PC-3 (cell line): ENCODE data around the gene NKX2-4. TPM values are rescaled to one million over a fixed set of nuclear protein-coding genes. Genes with fewer than 3 reads are reported as not detected.

Experiments
- ATAC-seq: fragments of 200-7000 bp; cut with Tn5 transposase; 2 replicates; pipeline ENCODE4 v1.9.1; 2020; ENCODE audit warnings: mild to moderate bottlenecking, moderate library complexity
- BruUV-seq: library from RNA; stranded (reverse); fragments of 400-500 nt; replicated peaks from 2 replicates; lab custom pipeline; 2021; lab: Mats Ljungman, UMichigan
- CTCF ChIA-PET: fragments of 300-600 bp; sonication (Branson Sonifier 250); formaldehyde crosslinking; loops from one replicate; lab custom pipeline; 2022; ENCODE audit warnings: antibody characterized with exemption; lab: Charles Lee
- POLR2A ChIA-PET: fragments of 300-600 bp; sonication (Branson Sonifier 250); formaldehyde crosslinking; loops from one replicate; lab custom pipeline; 2022; ENCODE audit warnings: antibody characterized with exemption; ENCODE audit not compliant: unreplicated experiment; lab: Charles Lee
- DNase-seq: peaks from one replicate; pipeline ENCODE4 v3.0.0-alpha.2; 2015
- H2AFZ ChIP-seq: fragments of 300-600 bp; sonication (generic); 2 replicates; pipeline ENCODE4 v1.6.0; 2016; ENCODE audit warnings: antibody characterized with exemption, low read length
- H3F3A ChIP-seq: fragments of 300-600 bp; sonication (generic); one replicate; pipeline ENCODE4 v1.6.0; 2017; ENCODE audit warnings: antibody characterized with exemption, low read length, control low read depth, mild to moderate bottlenecking; ENCODE audit not compliant: unreplicated experiment
- H3K27ac ChIP-seq: fragments of 300-600 bp; sonication (generic); 2 replicates; pipeline ENCODE4 v1.5.1; 2016; ENCODE audit warnings: mild to moderate bottlenecking, low read length
- H3K27me3 ChIP-seq: fragments of 300-600 bp; sonication (generic); 2 replicates; pipeline ENCODE4 v1.6.1; 2016; ENCODE audit warnings: low read length, mixed read lengths
- H3K36me3 ChIP-seq: fragments of 300-600 bp; sonication (generic); 2 replicates; pipeline ENCODE4 v1.6.1; 2016; ENCODE audit warnings: low read depth, mixed run types, low read length, mixed read lengths
- H3K4me1 ChIP-seq: fragments of 300-600 bp; sonication (generic); 2 replicates; pipeline ENCODE4 v1.5.1; 2016; ENCODE audit warnings: low read length; ENCODE audit not compliant: insufficient read depth
- H3K4me2 ChIP-seq: fragments of 300-600 bp; sonication (generic); 2 replicates; pipeline ENCODE4 v1.6.0; 2016; ENCODE audit warnings: low read length
- H3K4me3 ChIP-seq: fragments of 300-600 bp; sonication (generic); 2 replicates; pipeline ENCODE4 v1.5.1; 2016; ENCODE audit warnings: mild to moderate bottlenecking, low read length, mixed read lengths
- H3K79me2 ChIP-seq: fragments of 300-600 bp; sonication (generic); 2 replicates; pipeline ENCODE4 v1.6.1; 2017; ENCODE audit warnings: low read length, mixed read lengths
- H3K9ac ChIP-seq: fragments of 300-600 bp; sonication (generic); 2 replicates; pipeline ENCODE4 v1.6.0; 2016; ENCODE audit warnings: mild to moderate bottlenecking, low read length
- H3K9me2 ChIP-seq: fragments of 300-600 bp; sonication (generic); replicated peaks from 2 replicates; pipeline ENCODE4 v1.6.1; 2016; ENCODE audit warnings: mixed run types, low read length, mixed read lengths
- H3K9me3 ChIP-seq: fragments of 300-600 bp; sonication (generic); 2 replicates; pipeline ENCODE4 v1.6.1; 2016; ENCODE audit warnings: low read length, mixed read lengths
- H4K20me1 ChIP-seq: fragments of 300-600 bp; sonication (generic); 2 replicates; pipeline ENCODE4 v1.6.1; 2016; ENCODE audit warnings: low read length, mixed read lengths
- CTCF ChIP-seq: fragments of 300-600 bp; sonication (generic); conservative IDR thresholded peaks from 2 replicates; pipeline ENCODE4 v1.5.1; 2017; ENCODE audit warnings: antibody characterized with exemption, low read depth, mild to moderate bottlenecking, low read length
- EZH2 ChIP-seq: fragments of 300-600 bp; sonication (generic); IDR thresholded peaks from one replicate; pipeline ENCODE4 v1.6.1; 2017; ENCODE audit warnings: antibody characterized with exemption, mild to moderate bottlenecking, low read length; ENCODE audit not compliant: unreplicated experiment
- EZH2phosphoT487 ChIP-seq: fragments of 300-600 bp; sonication (generic); IDR thresholded peaks from 2 replicates; pipeline ENCODE4 v1.6.1; 2018; ENCODE audit warnings: mild to moderate bottlenecking, antibody characterized with exemption, low read length, borderline replicate concordance
- intact Hi-C: fragments of 100-400 bp; cut with micrococcal nuclease; formaldehyde crosslinking; loops from 2 replicates; pipeline ENCODE4 v1.9.0; 2023
- total RNA-seq: library from RNA; depleted of rRNA; stranded (reverse); fragments of >200 nt; gene quantifications from 2 replicates; pipeline ENCODE4 v1.2.3, GENCODE V29; 2014

The NKX2-4 gene
- total RNA-seq, 1 experiment from 2014 or later = not detected

GRCh38 chr20:21358737-21359136, 38.6 kb downstream of the NKX2-4 start:
- CTCF ChIA-PET = no interaction called here
- Histone ChIP-seq H3K36me3 (peaks cover 56% of the 10 kb centered on the region), H3K79me2 (no peaks in the 10 kb centered on the region), H3F3A (no peaks in the 10 kb centered on the region), H3K27me3 (no peaks in the 10 kb centered on the region), H2AFZ (no peak overlapping the region), H3K9me3 (no peaks in the 10 kb centered on the region), H4K20me1 (no peaks in the 10 kb centered on the region), H3K9ac (no peak overlapping the region), H3K4me1 (peaks cover 7% of the 10 kb centered on the region; the same call in 1 of the 2 replicates), H3K27ac (no peak overlapping the region), H3K4me3 (no peak overlapping the region), H3K4me2 (no peak overlapping the region), H3K9me2 (no peaks in the 10 kb centered on the region)
- TF ChIP-seq CTCF (no peak), EZH2phosphoT487 (no peak), EZH2 (no peak)
- no TSS peak for BruUV-seq
- no peak for DNase-seq
- no peak for ATAC-seq
- intact Hi-C loops = no loop called here
- POLR2A ChIA-PET = no interaction called here

- ChIA-PET POLR2A (no interaction called here), CTCF (no interaction called here)
- H4K20me1 ChIP-seq = no peaks in the 10 kb centered on the region
- ATAC-seq (no peak), DNase-seq (no peak)
- H3F3A ChIP-seq = no peaks in the 10 kb centered on the region
- no peak overlapping the region for H3K4me3 ChIP-seq
- intact Hi-C loops = no loop called here
- TF ChIP-seq EZH2 (no peak), EZH2phosphoT487 (no peak), CTCF (no peak)
- no peak overlapping the region for H3K9ac ChIP-seq
- H3K79me2 ChIP-seq = no peaks in the 10 kb centered on the region
- no peak overlapping the region for H3K4me2 ChIP-seq
- peaks cover 7% of the 10 kb centered on the region; the same call in 1 of the 2 replicates for H3K4me1 ChIP-seq
- H3K9me3 ChIP-seq = no peaks in the 10 kb centered on the region
- no peak overlapping the region for H3K27ac ChIP-seq
- H2AFZ ChIP-seq = no peak overlapping the region
- no peaks in the 10 kb centered on the region for H3K9me2 ChIP-seq
- H3K36me3 ChIP-seq = peaks cover 48% of the 10 kb centered on the region
- no TSS peak for BruUV-seq
- H3K27me3 ChIP-seq = no peaks in the 10 kb centered on the region
Observed at GRCh38 chr20:21357844-21358243, 39.5 kb downstream of the NKX2-4 start.

- no peaks in the 10 kb centered on the region for H3K79me2 ChIP-seq
- H3K27me3 ChIP-seq = no peaks in the 10 kb centered on the region
- H3K4me3 ChIP-seq = no peak overlapping the region
- H3K36me3 ChIP-seq = peaks cover 44% of the 10 kb centered on the region
- no peak overlapping the region for H3K27ac ChIP-seq
- no peaks in the 10 kb centered on the region for H3F3A ChIP-seq
- TF ChIP-seq CTCF (no peak), EZH2phosphoT487 (no peak), EZH2 (no peak)
- peaks cover 7% of the 10 kb centered on the region; the same call in 1 of the 2 replicates for H3K4me1 ChIP-seq
- intact Hi-C loops = no loop called here
- no peak overlapping the region for H2AFZ ChIP-seq
- no TSS peak for BruUV-seq
- H4K20me1 ChIP-seq = no peaks in the 10 kb centered on the region
- ChIA-PET CTCF (no interaction called here), POLR2A (interaction anchor here (0.5 to 0.8 kb wide), 2 partner anchors 10 to 15 kb away, joined by 7 to 12 read pairs; no protein-coding TSS in a partner anchor)
- no peak overlapping the region for H3K9ac ChIP-seq
- ATAC-seq (no peak), DNase-seq (no peak)
- H3K9me2 ChIP-seq = no peaks in the 10 kb centered on the region
- no peaks in the 10 kb centered on the region for H3K9me3 ChIP-seq
- no peak overlapping the region for H3K4me2 ChIP-seq
Observed at GRCh38 chr20:21356386-21356785, 40.9 kb downstream of the NKX2-4 start.
